IPS-15b (cell line): ENCODE results near the gene CTCF.

Experiments used
- H3K27me3 ChIP-seq: one replicate; pipeline ENCODE4 v1.6.1; 2013; ENCODE audit warnings: low read length; ENCODE audit not compliant: control insufficient read depth, insufficient read depth
- H3K36me3 ChIP-seq: one replicate; pipeline ENCODE4 v1.6.1; 2013; ENCODE audit warnings: low read length; ENCODE audit not compliant: control insufficient read depth, insufficient read depth
- H3K4me1 ChIP-seq: one replicate; pipeline ENCODE4 v1.6.1; 2013; ENCODE audit warnings: mild to moderate bottlenecking, low read length; ENCODE audit not compliant: control insufficient read depth, insufficient read depth
- H3K4me3 ChIP-seq: one replicate; pipeline ENCODE4 v1.5.1; 2013; ENCODE audit warnings: low read depth, low read length
- H3K9ac ChIP-seq: one replicate; pipeline ENCODE4 v1.6.1; 2013; ENCODE audit warnings: low read depth, mild to moderate bottlenecking, low read length
- H3K9me3 ChIP-seq: one replicate; pipeline ENCODE4 v1.6.1; 2013; ENCODE audit warnings: mild to moderate bottlenecking, low read length; ENCODE audit not compliant: control insufficient read depth, insufficient read depth

CTCF gene

GRCh38 chr16:67555795-67556212 is 6.5 kb upstream of the CTCF start:
- H3K4me3 ChIP-seq = no peak overlapping the region
- no peak overlapping the region for H3K9ac ChIP-seq
- H3K27me3 ChIP-seq = no peaks in the 10 kb centered on the region
- no peaks in the 10 kb centered on the region for H3K9me3 ChIP-seq
- H3K36me3 ChIP-seq = no peaks in the 10 kb centered on the region
- peaks cover under 1% of the 10 kb centered on the region for H3K4me1 ChIP-seq

GRCh38 chr16:67558859-67559258 is 3.5 kb upstream of the CTCF start:
- Histone ChIP-seq H3K9ac (no peak overlapping the region), H3K4me1 (peaks cover 6% of the 10 kb centered on the region), H3K4me3 (no peak overlapping the region), H3K9me3 (no peaks in the 10 kb centered on the region), H3K36me3 (peaks cover 3% of the 10 kb centered on the region), H3K27me3 (no peaks in the 10 kb centered on the region)

GRCh38 chr16:67560827-67561342 is 1.4 kb upstream of the CTCF start:
- no peak overlapping the region for H3K9ac ChIP-seq
- H3K4me1 ChIP-seq = peaks cover 14% of the 10 kb centered on the region

GRCh38 chr16:67561501-67561823 is 864 bp upstream of the CTCF start:
- Histone ChIP-seq H3K4me3 (peak overlapping the region; percentile 90), H3K4me1 (peaks cover 14% of the 10 kb centered on the region), H3K27me3 (no peaks in the 10 kb centered on the region), H3K9me3 (no peaks in the 10 kb centered on the region), H3K9ac (peak overlapping the region; percentile 77), H3K36me3 (peaks cover 3% of the 10 kb centered on the region)

More at GRCh38 chr16:67560827-67561342, 1.4 kb upstream of the CTCF start:
- peaks cover 3% of the 10 kb centered on the region for H3K36me3 ChIP-seq
- H3K4me3 ChIP-seq = peak overlapping the region; percentile 90
- no peaks in the 10 kb centered on the region for H3K9me3 ChIP-seq
- no peaks in the 10 kb centered on the region for H3K27me3 ChIP-seq

GRCh38 chr16:67561824-67562525 is 351 bp upstream of the CTCF start:
- Histone ChIP-seq H3K9ac (peak overlapping the region; percentile 77), H3K4me1 (peaks cover 14% of the 10 kb centered on the region), H3K36me3 (peaks cover 3% of the 10 kb centered on the region), H3K27me3 (no peaks in the 10 kb centered on the region), H3K9me3 (no peaks in the 10 kb centered on the region), H3K4me3 (peak overlapping the region; percentile 90)

GRCh38 chr16:67562918-67563707 is 787 bp downstream of the CTCF start:
- H3K9ac ChIP-seq = peak overlapping the region; percentile 97
- peaks cover 3% of the 10 kb centered on the region for H3K36me3 ChIP-seq
- H3K27me3 ChIP-seq = no peaks in the 10 kb centered on the region
- peaks cover 14% of the 10 kb centered on the region for H3K4me1 ChIP-seq
- peak overlapping the region; percentile 74 for H3K4me3 ChIP-seq
- no peaks in the 10 kb centered on the region for H3K9me3 ChIP-seq

GRCh38 chr16:67563708-67564468 is 1.6 kb downstream of the CTCF start:
- Histone ChIP-seq H3K9ac (peak overlapping the region; percentile 97), H3K4me3 (peak overlapping the region; percentile 74), H3K36me3 (peaks cover 3% of the 10 kb centered on the region), H3K4me1 (peaks cover 14% of the 10 kb centered on the region), H3K27me3 (no peaks in the 10 kb centered on the region), H3K9me3 (no peaks in the 10 kb centered on the region)

GRCh38 chr16:67565470-67566100 is 3.3 kb downstream of the CTCF start:
- no peaks in the 10 kb centered on the region for H3K27me3 ChIP-seq
- H3K4me3 ChIP-seq = no peak overlapping the region
- H3K4me1 ChIP-seq = peaks cover 14% of the 10 kb centered on the region
- H3K36me3 ChIP-seq = peaks cover 3% of the 10 kb centered on the region
- no peaks in the 10 kb centered on the region for H3K9me3 ChIP-seq
- no peak overlapping the region for H3K9ac ChIP-seq

GRCh38 chr16:67571464-67571863 is 9.1 kb downstream of the CTCF start:
- Histone ChIP-seq H3K36me3 (peaks cover 4% of the 10 kb centered on the region), H3K9me3 (no peaks in the 10 kb centered on the region), H3K9ac (no peak overlapping the region), H3K27me3 (no peaks in the 10 kb centered on the region), H3K4me3 (no peak overlapping the region), H3K4me1 (no peaks in the 10 kb centered on the region)

GRCh38 chr16:67571981-67572431 is 9.7 kb downstream of the CTCF start:
- Histone ChIP-seq H3K9ac (no peak overlapping the region), H3K9me3 (no peaks in the 10 kb centered on the region), H3K4me3 (no peak overlapping the region), H3K4me1 (no peaks in the 10 kb centered on the region), H3K36me3 (peaks cover 4% of the 10 kb centered on the region), H3K27me3 (no peaks in the 10 kb centered on the region)

GRCh38 chr16:67579686-67580085 is 17.4 kb downstream of the CTCF start:
- Histone ChIP-seq H3K9ac (no peak overlapping the region), H3K9me3 (no peaks in the 10 kb centered on the region), H3K4me3 (no peak overlapping the region), H3K4me1 (no peaks in the 10 kb centered on the region), H3K36me3 (peaks cover 8% of the 10 kb centered on the region), H3K27me3 (no peaks in the 10 kb centered on the region)
